Measurements from ENCODE around the gene USP13.
"Not testable (repeated sequence)": the region's sequence is repeated elsewhere in the genome, so short reads cannot be mapped to it uniquely, and the experiment has no call there.

Gene USP13

GRCh38 chr3:179652447-179653095 lies at the start of gene USP13:
USP13 (plus strand) TSS chr3:179653040; CDS start chr3:179653226, 186 bp downstream.
- DNase-seq: peak; percentile 69

GRCh38 chr3:179603321-179603720 lies 49.5 kb upstream of the USP13 start:
- DNase-seq: no peak

DNA sequence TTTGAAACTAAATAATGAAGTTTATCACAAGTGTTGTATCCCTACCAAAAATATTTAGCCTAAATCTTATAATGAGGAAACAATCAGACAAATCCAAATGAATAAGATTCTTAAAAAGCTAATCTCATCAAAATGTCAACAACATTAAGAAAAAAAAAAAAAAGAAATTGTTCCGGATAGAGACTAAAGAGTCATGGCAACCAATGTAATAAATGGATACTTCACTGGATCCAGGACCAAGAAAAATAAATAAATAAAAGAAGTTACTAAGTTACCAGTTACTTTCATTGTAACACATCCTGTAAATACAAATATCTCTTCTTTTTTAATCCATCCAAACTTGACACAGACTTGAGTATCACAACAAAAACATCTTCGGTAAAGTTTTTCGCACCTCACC lies 49.0 kb upstream of the USP13 start:
- no peak for DNase-seq

- DNase-seq: peak; percentile 95
Observed at GRCh38 chr3:179604321-179605078, 48.3 kb upstream of the USP13 start, which contains the start of the genes MRPL47 and NDUFB5. MRPL47 (minus strand) TSS chr3:179604638; CDS start chr3:179604624, 14 bp downstream. NDUFB5 (plus strand) TSS chr3:179604794; CDS start chr3:179604816, 22 bp downstream.

DNA sequence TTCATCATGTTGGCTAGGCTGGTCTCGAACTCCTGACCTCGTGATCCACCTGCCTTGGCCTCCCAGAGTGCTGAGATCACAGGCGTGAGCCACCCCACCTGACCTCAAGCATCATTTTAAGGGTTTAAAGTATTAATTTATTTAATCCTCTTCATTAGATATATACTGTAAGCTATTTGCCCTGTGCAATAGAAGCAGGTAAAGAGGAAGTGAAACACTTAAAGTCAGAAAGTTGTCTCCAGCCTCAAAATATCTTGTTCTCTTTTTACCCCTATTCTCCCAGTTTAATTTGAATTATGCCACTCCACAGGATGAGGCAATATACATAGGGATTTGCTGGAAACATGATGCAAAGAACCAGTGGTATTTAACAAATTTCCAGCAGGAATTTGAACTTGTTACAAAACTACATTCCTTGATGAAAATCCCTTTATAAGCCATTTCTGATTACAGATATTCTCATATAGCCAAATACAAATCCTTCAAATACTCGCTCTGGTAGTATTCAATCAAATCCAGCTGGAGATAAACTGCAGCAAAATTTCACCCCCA lies 46.2 kb upstream of the USP13 start:
- no peak for DNase-seq

DNA sequence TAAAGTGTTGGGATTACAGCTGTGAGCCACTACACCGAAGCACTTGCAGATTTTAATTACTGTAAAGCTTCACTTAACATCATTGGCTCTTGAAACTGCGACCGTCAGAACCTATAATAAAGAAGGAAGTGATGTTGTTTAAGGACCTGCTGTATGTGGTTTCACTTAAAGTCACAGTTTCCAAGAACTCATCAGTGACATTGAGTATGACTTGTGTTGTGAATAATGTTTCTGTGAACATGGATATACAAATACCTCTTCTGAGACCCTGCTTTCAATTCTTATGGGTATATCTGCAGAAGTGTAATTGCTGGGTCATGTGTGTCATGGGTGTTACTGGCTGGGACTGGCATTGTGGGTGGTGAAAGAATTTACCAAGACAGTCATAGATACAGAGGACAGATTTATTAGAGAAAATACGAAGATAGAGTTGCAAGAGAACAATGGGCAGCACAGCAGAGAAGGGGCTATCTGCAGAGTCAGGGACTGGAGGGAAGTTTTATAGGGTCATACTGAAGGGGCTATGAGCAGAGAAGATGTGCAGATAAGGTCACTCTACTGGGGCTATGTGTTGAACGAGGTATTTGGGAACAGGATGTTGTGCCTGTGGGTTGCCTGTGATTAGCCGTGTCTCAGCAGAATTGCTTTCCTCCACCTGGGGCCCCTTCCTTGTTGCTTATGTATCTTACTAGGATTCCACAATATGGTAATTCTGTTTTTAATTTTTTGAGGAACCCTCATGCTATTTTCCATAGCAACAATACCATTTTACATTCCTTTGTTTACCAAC lies 43.7 kb upstream of the USP13 start:
- peak; percentile 48 for DNase-seq

DNA sequence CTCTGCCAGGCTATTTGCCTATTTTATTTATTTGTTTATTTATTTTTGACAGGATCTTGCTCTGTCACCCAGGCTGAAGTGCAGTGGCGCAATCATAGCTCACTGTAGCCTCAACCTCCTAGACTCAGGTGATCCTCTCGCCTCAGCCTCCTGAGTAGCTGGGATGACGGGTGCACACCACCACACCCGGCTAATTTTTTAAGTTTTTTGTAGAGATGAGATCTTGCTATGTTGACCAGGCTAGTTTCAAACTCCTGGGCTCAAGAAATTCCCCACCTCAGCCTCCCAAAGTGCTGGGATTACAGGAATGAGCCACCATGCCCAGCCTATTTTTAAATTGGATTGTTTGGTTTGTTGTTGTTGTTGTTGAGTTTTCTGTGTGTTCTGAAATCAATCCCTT lies 42.8 kb upstream of the USP13 start:
- DNase-seq: no peak

GRCh38 chr3:179613807-179614206 lies 39.0 kb upstream of the USP13 start:
- DNase-seq: no peak

- no peak for DNase-seq
Observed at GRCh38 chr3:179615458-179616173, 37.2 kb upstream of the USP13 start.

DNA sequence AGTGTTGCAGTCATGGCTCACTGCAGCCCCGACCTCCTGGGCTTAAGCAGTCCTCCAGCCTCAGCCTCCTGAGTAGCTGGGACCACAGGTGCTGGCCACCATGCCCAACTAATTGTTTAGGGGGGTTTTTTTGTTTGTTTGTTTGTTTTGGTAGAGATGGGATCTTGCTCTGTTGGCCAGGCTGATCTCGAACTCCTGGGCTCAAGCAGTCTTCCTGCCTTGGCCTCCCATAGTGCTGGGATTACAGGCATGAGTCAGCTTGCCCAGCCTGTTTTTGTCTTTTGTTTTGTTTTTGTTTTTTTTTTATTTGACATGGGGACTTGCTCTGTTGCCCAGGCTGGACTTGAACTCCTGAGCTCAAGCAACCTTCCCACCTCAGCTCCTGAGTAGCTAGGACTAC lies 30.8 kb upstream of the USP13 start:
- no peak for DNase-seq

DNA sequence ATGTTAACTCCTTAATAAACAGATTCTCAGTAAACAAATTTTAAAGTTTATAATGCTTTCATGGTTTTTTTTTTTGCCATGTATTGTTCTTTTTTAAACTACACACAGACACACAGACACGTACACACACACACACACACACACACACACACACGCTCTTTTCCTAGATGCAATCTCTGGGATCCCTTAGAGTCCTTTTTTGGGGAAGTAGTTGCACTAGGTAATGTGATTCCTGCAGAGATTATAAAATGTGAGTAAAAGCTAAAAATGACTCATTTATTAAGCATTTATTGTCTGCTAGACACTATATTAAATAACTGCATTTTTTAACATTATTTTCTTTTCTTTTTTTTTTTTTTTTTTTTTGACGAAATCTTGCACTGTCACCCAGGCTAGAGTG lies 28.4 kb upstream of the USP13 start:
- DNase-seq: no peak

GRCh38 chr3:179630753-179631451 lies 21.9 kb upstream of the USP13 start:
- no peak for DNase-seq

DNA sequence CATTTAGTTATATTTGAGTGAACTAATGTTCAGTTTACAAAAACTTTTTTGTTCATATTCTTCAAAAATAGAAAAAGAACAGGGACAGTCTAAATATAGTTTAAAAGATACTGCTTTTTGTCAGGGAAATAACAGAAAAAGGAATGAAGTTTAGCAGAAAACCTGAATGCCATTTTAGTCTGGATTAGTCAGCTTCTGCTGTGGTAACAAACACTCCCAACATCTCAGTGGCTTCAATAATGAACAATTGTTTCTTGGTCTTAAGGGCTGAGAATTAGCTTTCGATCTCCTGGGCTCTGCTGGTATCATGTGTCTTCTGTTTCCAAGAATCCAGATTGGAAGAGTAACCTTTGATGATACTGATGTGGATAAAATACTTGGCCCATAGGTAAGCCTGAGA lies 12.4 kb upstream of the USP13 start:
- no peak for DNase-seq

DNA sequence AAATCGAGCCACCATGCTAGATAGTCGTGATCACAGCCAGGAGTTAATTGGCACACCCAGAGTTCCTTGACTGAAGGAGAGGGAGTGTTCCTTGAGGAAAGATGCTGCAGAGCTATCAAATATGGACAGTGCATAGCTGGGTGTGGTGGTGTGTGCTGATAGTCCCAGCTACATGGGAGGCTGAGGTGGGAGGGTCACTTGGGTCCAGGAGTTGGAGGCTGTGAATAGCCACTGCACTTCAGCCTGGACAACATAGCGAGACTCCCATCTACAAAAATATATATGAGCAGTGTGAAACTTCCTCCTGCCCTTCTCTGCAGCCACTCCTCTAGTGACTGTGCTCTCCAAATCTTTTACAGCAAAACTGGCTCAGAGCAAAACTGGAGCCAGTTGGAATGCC lies 10.0 kb upstream of the USP13 start:
- DNase-seq: no peak

DNA sequence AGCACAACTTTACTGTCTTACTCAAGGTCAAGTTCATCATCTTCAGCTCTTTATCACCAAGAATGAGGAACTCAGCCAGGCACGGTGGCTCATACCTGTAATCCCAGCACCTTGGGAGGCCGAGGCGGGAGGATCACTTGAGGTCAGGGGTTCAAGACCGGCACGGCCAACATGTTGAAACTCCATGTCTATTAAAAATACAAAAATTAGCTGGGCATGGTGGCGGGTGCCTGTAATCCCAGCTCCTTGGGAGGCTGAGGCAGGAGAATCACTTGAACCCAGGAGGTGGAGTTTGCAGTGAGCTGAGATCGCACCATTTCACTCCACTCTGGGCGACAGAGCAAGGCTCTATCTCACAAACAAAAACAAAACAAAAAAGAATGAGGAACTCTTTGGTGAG lies 9.0 kb upstream of the USP13 start:
- DNase-seq: not testable (repeated sequence)

- DNase-seq: no peak
Observed at GRCh38 chr3:179646177-179646576, 6.7 kb upstream of the USP13 start.

- DNase-seq: no peak
Observed at GRCh38 chr3:179651687-179652446, 973 bp upstream of the USP13 start.

DNA sequence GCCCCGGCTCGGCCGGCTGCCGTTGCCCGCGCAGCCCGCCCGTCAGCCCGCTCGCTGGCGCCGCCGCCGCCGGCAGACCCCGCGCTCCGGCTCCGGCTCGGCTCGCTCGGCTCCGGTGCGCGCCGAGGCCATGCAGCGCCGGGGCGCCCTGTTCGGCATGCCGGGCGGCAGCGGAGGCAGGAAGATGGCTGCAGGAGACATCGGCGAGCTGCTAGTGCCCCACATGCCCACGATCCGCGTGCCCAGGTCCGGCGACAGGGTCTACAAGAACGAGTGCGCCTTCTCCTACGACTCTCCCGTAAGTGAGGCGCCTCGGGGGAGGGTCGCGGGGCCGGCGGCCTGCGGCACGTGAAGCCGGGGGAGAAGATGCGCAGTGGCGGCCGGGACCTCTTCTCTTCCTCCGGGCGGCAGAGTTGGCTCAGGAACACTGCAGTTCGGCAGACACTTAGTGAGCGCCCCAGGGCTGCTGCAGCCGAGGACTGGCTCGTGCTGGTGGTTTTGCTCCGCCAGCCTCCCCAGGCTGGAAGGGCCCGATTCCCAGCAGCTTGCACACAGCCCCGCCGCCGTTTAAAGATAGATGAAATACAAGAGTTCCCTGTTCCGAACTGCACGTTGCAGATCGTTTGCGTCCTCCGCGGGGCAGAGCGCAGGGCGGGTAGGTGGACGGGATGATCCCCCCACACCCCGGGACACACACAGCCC lies 407 bp downstream of the USP13 start:
- peak; percentile 58 for DNase-seq

DNA sequence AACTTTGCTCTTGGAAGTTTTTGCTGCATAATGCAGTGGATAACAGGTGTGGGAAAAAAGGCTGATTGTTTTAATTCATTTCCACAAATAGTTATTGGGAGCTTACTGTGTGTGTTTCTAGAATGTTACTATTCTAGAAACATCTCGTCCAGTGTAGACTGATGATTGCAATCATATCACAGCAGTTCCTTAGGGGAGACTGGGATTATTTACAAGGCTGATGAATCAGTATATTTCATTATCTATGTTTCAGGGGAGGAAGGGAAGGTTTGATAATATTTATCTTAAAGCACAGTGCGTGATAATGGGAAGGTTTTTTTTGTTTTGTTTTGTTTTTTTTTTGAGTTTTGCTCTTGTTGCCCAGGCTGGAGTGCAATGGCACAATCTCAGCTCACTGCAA lies 2.4 kb downstream of the USP13 start:
- no peak for DNase-seq

- no peak for DNase-seq
Observed at GRCh38 chr3:179658606-179659005, 5.8 kb downstream of the USP13 start.

DNA sequence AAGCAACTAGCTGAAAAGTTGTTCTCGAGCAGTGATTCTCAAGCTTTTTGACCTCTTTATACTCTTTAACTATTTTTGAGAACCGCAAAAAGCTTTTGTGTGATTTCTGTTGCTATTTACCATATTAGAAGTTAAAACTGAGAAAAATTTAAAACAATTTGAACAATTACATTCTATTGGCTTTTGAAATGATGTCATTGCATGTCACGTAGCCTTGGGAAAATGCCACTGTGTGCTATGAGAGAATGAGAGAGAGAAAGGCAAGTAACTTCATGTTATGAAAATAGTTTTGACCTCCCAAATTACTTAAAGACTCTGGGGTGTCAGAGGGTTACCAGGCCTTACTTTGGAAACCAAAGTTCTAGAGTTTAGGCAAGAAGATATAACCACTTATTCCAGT lies 8.0 kb downstream of the USP13 start:
- DNase-seq: no peak

Measured in CD4-positive, alpha-beta T cell treated with Interleukin-21 for 1 hour (primary cell).